K562 (cell line): ENCODE measurements around the gene SLC37A4. TPM values are rescaled to one million over a fixed set of nuclear protein-coding genes. Genes with fewer than 3 reads are reported as not detected.
A peak's percentile ranks its signal among the peaks of the same experiment; 100 is the strongest.

ENCODE experiments used
- CTBP1 ChIP-seq: fragments of 450-650 bp; IDR thresholded peaks from 2 replicates; pipeline ENCODE4 v1.6.1; 2016; ENCODE audit warnings: borderline replicate concordance
- FOS ChIP-seq: IDR thresholded peaks from 3 replicates; pipeline ENCODE4 v1.6.1; 2011; ENCODE audit not compliant: insufficient read length; ENCODE audit errors: extremely low read depth
- MAFF ChIP-seq: IDR thresholded peaks from 2 replicates; pipeline ENCODE4 v1.6.1; 2012; ENCODE audit warnings: low read length, improper control_type of control experiment
- SAFB2 ChIP-seq: fragments of 200-400 bp; formaldehyde crosslinking; IDR thresholded peaks from 2 replicates; pipeline ENCODE4 v1.6.1; 2018; ENCODE audit warnings: borderline replicate concordance, low read length, low read depth, moderate library complexity; ENCODE audit not compliant: severe bottlenecking
- SMARCA5 ChIP-seq: fragments of 450-650 bp; IDR thresholded peaks from 2 replicates; pipeline ENCODE4 v1.6.1; 2016
- ZFP36 ChIP-seq: fragments of 150-350 bp; IDR thresholded peaks from 2 replicates; pipeline ENCODE4 v1.6.1; 2018; ENCODE audit warnings: low read length, low read depth; ENCODE audit not compliant: partially characterized antibody
- ZNF668 ChIP-seq: fragments of 250-450 bp; sonication (Bioruptor Pico); IDR thresholded peaks from 2 replicates; pipeline ENCODE4 v1.8.0; 2022; ENCODE audit warnings: mild to moderate bottlenecking, inconsistent platforms
- ZNF707 ChIP-seq: fragments of 250-450 bp; sonication (Bioruptor Pico); conservative IDR thresholded peaks from 2 replicates; pipeline ENCODE4 v1.8.0; 2022; ENCODE audit warnings: inconsistent platforms, mild to moderate bottlenecking, moderate library complexity
- polyA plus RNA-seq, 8 experiments: library from polyadenylated mRNA; depleted of rRNA in 4 of 8; stranded (reverse) in 5 of 8; unstranded in 3 of 8; fragments of >200 nt; fragmentation: Nextera tagmentation in 2 of 8; fragmentation: Illumina TruSeq in 1 of 8; extraction: Ambion mirVana in 2 of 8; extraction: Trizol in 1 of 8; gene quantifications; 2 replicates each; pipeline versions ENCODE4 v1.2.1 to v1.2.3, GENCODE V29; 2011 to 2014; ENCODE audit warnings: inconsistent platforms in 1 of 8, missing spikeins in 1 of 8
- total RNA-seq, 7 experiments: library from RNA; depleted of rRNA in 6 of 7; stranded (reverse); fragments of >200 nt in 6 of 7; fragmentation: Illumina TruSeq in 2 of 7; extraction: Trizol in 2 of 7; gene quantifications; 2 replicates each; pipeline versions ENCODE4 v1.2.1 to v1.2.3, GENCODE V29; 2011 to 2021; ENCODE audit warnings: low replicate concordance in 1 of 7
- TF ChIP-seq, protein P1 (sequence below): sonication (generic); formaldehyde crosslinking; IDR thresholded peaks from 2 replicates; pipeline ENCODE4 v1.8.1; 2023; ENCODE audit warnings: missing genetic modification reagents, mild to moderate bottlenecking, borderline replicate concordance
- TF ChIP-seq, protein P2 (sequence below): sonication (generic); formaldehyde crosslinking; IDR thresholded peaks from 2 replicates; pipeline ENCODE4 v1.8.1; 2023; ENCODE audit warnings: mild to moderate bottlenecking, missing genetic modification reagents
- TF ChIP-seq, protein P3 (sequence below): fragments of 150-350 bp; IDR thresholded peaks from 2 replicates; pipeline ENCODE4 v1.6.1; 2014; ENCODE audit warnings: low read depth, mild to moderate bottlenecking, low read length, borderline replicate concordance
- TF ChIP-seq, protein P4 (sequence below), 3 experiments: fragments of 200-800 bp in 1 of 3; fragments of 250-450 bp in 1 of 3; fragments of 450-650 bp in 1 of 3; sonication (Bioruptor Pico) in 1 of 3; sonication (Bioruptor generic) in 1 of 3; formaldehyde crosslinking in 1 of 3; IDR thresholded peaks; 2 replicates each; pipeline versions ENCODE4 v1.6.1 to v1.8.0; 2016 to 2022; ENCODE audit warnings: mild to moderate bottlenecking in 2 of 3, missing genetic modification characterization in 2 of 3, missing compliant biosample characterization in 1 of 3, moderate library complexity in 1 of 3

SLC37A4 gene
- total and polyA plus RNA-seq, 9 of the 15 experiments (the other 6 are each of a cell fraction or from before 2014, with no cell fraction given), result 24.7 to 73.9 (median 40.7) TPM

DNA sequence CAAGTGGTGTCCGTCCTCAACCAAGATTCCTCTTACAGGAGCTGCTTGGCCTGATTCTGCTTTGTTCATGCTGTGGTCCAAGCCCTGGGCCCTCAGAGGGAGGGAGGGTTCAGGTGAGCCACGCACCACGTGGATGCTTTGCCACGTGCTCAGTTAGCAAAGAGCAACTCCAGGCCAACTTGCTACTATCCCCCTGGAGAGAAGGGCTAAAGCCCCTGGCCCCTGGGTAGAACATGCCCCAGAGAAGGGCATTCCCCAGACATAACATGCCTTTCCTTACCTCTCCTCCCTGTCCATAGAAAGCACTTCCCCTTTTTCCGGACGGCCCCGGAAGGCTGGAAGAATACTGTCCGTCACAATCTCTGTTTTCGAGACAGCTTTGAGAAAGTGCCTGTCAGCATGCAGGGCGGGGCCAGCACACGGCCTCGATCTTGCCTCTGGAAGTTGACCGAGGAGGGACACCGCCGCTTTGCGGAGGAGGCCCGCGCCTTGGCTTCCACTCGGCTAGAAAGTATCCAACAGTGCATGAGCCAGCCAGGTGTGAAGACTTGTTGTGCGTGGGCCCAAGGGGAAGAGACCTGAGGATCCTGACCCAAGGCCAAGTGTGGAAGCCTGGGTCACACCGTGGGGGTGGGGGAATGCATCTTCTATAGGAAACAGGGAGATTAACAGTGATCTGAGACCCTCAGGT lies 50.3 kb downstream of the SLC37A4 start (continued):
- TF ChIP-seq, protein P1, sequence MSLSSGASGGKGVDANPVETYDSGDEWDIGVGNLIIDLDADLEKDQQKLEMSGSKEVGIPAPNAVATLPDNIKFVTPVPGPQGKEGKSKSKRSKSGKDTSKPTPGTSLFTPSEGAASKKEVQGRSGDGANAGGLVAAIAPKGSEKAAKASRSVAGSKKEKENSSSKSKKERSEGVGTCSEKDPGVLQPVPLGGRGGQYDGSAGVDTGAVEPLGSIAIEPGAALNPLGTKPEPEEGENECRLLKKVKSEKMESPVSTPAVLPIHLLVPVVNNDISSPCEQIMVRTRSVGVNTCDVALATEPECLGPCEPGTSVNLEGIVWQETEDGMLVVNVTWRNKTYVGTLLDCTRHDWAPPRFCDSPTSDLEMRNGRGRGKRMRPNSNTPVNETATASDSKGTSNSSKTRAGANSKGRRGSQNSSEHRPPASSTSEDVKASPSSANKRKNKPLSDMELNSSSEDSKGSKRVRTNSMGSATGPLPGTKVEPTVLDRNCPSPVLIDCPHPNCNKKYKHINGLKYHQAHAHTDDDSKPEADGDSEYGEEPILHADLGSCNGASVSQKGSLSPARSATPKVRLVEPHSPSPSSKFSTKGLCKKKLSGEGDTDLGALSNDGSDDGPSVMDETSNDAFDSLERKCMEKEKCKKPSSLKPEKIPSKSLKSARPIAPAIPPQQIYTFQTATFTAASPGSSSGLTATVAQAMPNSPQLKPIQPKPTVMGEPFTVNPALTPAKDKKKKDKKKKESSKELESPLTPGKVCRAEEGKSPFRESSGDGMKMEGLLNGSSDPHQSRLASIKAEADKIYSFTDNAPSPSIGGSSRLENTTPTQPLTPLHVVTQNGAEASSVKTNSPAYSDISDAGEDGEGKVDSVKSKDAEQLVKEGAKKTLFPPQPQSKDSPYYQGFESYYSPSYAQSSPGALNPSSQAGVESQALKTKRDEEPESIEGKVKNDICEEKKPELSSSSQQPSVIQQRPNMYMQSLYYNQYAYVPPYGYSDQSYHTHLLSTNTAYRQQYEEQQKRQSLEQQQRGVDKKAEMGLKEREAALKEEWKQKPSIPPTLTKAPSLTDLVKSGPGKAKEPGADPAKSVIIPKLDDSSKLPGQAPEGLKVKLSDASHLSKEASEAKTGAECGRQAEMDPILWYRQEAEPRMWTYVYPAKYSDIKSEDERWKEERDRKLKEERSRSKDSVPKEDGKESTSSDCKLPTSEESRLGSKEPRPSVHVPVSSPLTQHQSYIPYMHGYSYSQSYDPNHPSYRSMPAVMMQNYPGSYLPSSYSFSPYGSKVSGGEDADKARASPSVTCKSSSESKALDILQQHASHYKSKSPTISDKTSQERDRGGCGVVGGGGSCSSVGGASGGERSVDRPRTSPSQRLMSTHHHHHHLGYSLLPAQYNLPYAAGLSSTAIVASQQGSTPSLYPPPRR (CRISPR knock-in tag), result no peak
- TF ChIP-seq SMARCA5 (no peak), MAFF (peak; percentile 31; the same call in 1 of the 2 replicates), CTBP1 (peak; percentile 82; the same call in 1 of the 2 replicates), ZNF707 (no peak), ZNF668 (CRISPR knock-in tag) (no peak), SAFB2 (no peak), ZFP36 (peak; percentile 88), FOS (no peak)
- TF ChIP-seq, protein P2, sequence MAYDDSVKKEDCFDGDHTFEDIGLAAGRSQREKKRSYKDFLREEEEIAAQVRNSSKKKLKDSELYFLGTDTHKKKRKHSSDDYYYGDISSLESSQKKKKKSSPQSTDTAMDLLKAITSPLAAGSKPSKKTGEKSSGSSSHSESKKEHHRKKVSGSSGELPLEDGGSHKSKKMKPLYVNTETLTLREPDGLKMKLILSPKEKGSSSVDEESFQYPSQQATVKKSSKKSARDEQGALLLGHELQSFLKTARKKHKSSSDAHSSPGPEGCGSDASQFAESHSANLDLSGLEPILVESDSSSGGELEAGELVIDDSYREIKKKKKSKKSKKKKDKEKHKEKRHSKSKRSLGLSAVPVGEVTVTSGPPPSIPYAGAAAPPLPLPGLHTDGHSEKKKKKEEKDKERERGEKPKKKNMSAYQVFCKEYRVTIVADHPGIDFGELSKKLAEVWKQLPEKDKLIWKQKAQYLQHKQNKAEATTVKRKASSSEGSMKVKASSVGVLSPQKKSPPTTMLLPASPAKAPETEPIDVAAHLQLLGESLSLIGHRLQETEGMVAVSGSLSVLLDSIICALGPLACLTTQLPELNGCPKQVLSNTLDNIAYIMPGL, result peak; percentile 65; the same call in 1 of the 2 replicates
- TF ChIP-seq, protein P3, sequence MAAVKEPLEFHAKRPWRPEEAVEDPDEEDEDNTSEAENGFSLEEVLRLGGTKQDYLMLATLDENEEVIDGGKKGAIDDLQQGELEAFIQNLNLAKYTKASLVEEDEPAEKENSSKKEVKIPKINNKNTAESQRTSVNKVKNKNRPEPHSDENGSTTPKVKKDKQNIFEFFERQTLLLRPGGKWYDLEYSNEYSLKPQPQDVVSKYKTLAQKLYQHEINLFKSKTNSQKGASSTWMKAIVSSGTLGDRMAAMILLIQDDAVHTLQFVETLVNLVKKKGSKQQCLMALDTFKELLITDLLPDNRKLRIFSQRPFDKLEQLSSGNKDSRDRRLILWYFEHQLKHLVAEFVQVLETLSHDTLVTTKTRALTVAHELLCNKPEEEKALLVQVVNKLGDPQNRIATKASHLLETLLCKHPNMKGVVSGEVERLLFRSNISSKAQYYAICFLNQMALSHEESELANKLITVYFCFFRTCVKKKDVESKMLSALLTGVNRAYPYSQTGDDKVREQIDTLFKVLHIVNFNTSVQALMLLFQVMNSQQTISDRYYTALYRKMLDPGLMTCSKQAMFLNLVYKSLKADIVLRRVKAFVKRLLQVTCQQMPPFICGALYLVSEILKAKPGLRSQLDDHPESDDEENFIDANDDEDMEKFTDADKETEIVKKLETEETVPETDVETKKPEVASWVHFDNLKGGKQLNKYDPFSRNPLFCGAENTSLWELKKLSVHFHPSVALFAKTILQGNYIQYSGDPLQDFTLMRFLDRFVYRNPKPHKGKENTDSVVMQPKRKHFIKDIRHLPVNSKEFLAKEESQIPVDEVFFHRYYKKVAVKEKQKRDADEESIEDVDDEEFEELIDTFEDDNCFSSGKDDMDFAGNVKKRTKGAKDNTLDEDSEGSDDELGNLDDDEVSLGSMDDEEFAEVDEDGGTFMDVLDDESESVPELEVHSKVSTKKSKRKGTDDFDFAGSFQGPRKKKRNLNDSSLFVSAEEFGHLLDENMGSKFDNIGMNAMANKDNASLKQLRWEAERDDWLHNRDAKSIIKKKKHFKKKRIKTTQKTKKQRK, result no peak
- TF ChIP-seq, protein P4, sequence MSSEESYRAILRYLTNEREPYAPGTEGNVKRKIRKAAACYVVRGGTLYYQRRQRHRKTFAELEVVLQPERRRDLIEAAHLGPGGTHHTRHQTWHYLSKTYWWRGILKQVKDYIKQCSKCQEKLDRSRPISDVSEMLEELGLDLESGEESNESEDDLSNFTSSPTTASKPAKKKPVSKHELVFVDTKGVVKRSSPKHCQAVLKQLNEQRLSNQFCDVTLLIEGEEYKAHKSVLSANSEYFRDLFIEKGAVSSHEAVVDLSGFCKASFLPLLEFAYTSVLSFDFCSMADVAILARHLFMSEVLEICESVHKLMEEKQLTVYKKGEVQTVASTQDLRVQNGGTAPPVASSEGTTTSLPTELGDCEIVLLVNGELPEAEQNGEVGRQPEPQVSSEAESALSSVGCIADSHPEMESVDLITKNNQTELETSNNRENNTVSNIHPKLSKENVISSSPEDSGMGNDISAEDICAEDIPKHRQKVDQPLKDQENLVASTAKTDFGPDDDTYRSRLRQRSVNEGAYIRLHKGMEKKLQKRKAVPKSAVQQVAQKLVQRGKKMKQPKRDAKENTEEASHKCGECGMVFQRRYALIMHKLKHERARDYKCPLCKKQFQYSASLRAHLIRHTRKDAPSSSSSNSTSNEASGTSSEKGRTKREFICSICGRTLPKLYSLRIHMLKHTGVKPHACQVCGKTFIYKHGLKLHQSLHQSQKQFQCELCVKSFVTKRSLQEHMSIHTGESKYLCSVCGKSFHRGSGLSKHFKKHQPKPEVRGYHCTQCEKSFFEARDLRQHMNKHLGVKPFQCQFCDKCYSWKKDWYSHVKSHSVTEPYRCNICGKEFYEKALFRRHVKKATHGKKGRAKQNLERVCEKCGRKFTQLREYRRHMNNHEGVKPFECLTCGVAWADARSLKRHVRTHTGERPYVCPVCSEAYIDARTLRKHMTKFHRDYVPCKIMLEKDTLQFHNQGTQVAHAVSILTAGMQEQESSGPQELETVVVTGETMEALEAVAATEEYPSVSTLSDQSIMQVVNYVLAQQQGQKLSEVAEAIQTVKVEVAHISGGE (CRISPR knock-in tag; IDR thresholded peaks at IDR 0.05), result peak in 1 of 3 experiments; percentile 94; a peak in 2 of 6 replicates
